Middle frontal gyrus (tissue), 1 donor: Measurements from ENCODE around the gene PRB4.
"Not testable (repeated sequence)": the region's sequence is repeated elsewhere in the genome, so short reads cannot be mapped to it uniquely, and the experiment has no call there.

Experiments
- DNase-seq: peaks from one replicate; pipeline ENCODE4 v3.0.0-alpha.2; 2015; ENCODE audit warnings: low spot score; ENCODE audit errors: extremely low spot score

The PRB4 gene

DNA sequence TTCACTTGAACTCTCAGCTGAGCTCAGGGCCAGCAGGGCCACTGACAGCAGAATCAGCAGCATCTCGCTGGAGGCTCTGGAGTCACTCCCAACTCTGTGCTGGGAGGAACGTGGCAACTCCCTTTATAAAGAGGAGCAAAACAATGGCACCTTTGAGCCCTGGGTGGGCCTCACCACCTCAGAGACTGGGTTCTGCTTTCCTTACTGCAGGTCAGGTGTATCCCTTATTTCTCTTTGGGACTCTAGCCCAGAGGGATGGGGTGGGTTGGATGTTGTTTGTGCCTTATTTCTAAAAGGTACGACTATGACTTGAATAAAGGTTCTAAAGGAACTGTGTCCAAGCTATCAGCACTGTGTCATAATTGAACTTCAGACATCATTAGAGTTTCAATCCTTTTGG is at the start of gene PRB4:
Gene PRB4 (minus strand): TSS at position 101 of the 400 bp plus-strand sequence. CDS start 38 bp downstream, at position 63.
- no peak for DNase-seq

DNA sequence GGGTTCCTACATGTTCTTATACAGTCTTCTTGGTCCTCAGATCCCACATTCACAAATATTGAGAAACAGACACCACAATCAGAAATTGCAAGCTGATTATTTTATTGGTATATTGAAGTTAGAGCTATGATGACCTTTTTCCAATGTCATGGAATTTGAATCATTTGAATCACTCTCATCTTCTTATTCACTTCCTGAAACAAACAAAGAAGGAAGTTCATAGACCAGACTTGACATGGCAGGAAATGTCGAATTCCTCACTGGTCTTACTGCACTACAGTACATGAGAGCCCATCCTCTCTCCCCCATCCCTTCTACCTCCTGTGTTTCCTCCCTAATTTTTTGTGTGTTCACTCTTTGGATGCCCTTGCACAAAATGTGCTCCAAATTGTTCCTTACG is 41.5 kb upstream of the PRB4 start:
- DNase-seq, result not testable (repeated sequence)

DNA sequence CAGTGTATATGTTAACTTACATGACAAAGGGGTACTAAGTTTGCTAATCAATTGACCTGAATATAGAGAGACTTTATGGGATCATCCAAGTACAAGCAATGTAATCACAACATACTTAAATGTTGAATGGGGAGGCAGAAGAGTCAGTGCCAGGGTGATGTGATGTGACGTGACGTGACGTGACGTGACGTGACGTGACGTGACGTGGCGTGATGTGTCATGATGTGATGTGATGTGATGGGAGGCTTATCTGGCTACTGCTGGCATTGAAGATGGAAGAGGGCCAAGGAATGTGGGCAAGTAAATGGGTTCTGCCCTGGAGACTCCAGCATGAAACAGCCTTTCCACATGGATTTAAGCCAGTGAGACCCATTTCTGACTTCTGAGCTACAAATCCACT is 38.2 kb upstream of the PRB4 start:
- no peak for DNase-seq

DNA sequence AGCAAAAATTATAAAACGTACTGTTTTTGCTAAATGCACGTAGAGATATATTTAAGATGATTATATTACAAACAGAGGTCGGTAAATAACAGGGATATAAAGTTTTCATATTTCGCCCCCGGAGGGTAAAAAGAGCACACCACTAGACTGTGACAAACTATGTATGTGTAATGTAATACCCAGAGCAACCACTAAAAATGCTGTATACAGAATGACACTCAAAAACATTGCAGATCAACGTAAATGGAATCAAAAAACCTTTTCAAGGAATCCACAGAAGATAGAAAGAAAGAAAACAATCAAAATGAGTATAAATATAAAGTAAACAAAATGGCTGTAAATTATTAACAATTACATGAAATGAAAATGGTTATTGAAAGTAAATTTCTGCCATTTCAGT is 37.6 kb upstream of the PRB4 start:
- no peak for DNase-seq

DNA sequence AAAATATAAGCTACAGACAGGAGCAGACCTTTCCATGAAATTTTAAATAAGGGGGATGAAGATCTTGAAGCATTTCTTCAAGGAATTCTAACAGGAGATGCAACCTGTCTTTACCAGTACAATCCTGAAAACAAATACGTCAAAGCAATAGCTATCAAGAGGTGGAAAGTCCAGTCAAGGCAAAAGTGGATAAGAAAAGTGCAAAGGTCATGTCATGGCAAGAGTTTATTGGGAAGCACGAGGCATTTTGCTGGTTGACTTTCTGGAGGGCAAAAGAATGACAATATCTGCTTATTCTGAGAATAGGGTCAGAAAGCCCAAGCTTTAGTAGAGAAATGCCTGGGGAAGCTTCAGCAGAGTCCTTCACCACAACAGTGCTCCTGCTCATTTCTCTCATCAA is 34.3 kb upstream of the PRB4 start:
- DNase-seq, result no peak

DNA sequence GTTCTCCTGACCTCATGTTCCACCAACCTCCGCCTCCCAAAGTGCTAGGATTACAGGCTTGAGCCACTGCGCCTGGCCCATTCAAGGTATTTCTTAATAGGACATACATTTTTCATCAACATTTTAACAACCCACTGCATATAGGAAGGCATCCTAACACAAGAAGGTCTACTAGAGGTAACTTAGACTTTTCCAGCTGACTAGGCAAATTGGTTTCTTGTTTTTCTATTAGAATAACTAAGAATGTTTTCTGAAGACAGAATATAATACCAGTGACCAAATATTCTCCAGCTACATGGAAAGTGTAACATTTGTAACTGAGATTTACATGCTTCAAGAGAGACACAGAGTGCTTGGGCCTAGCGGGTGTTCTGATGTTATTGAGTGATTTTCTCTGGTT is 14.2 kb upstream of the PRB4 start:
- DNase-seq, result no peak

DNA sequence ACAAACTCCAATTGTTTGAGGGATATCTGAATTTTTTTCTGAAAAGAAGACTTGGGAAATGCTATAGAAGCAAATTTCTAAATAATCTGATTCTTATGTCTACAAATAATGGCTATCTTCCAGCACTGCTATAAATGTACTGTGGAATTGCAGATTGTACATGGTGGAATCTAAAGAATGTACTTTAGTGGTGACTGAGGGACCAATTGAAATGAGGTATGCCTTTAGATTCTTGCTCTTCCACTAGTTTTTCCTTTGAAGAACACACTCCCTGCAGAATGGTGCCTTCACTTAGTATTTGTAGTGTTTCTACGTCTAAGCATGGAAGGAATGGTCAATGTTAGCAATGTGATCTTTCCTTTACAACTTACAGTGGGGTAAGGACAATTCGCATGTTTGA is 11.7 kb upstream of the PRB4 start:
- DNase-seq, result no peak

DNA sequence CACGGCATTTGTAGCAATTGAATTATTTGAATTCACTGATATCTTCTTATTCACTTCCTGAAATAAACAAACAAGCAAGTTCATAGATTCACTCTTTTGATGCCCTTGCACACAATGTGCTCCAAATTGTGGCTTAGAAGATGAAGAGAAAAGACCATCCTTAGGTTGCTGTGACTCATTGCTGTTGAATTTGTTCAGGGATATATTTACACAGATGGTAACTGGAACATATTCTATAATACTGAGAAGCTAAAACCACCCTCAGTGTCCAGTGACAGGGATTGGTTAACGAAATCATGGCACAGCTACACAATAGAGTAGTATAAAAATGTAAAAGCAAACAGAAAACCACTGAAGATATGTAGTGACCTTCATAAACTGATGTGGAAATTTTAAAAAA is 3.1 kb downstream of the PRB4 start:
- DNase-seq, result no peak

DNA sequence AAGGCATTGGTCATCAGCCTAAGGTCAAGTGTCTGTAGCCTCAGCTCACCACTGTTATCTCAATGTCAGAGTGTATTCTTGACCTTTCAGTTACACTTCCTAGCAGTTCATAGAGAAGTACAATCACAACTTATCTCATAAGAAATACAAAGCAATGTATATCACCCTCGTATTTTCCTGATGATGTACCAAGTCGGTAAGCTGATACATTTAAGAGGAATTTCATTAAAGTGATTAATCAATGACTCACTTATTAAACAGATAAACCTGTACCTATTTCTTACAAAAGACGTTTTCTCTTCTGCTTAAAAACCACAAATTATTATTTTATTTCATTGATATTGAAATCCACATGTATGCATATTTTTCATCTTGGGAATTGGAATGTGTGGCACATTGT is 36.8 kb downstream of the PRB4 start:
- no peak for DNase-seq

DNA sequence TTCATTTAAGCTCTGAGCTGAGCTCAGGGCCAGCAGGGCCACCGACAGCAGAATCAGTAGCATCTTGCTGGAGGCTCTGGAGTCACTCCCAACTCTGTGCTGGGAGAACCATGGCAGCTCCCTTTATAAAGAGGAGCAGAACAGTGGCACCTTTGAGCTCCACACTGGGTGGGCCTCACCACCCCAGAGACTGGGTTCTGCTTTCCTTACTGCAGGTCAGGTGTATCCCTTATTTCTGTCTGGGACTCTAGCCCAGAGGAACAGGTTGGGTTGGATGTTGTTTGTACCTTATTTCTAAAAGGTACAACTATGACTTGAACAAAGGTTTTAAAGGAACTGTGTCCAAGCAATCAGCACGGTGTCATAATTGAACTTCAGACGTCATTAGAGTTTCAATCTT is 40.6 kb downstream of the PRB4 start, which contains the start of gene PRB3:
Gene PRB3 (minus strand): TSS at position 101 of the 400 bp plus-strand sequence. CDS start 38 bp downstream, at position 63.
- DNase-seq, result no peak

DNA sequence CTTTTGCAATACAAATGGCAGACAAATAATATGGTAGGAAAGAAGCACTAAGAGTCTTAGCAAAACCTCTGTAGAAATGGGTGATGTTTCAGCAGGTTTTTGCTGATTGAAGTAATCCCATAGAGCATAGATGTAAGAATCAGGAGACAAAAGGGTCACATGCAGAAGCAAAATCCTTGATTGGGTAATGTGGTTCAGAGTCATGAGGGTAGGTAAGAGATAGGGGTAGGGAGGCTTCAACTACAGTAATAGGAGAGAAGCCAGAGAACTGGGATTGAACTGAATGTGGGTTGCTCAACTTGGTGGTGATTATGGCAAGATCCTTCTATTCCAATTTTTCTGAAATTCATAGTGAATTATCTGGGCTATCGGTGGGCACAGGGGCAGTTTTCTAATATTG is 45.7 kb downstream of the PRB4 start:
- DNase-seq, result no peak
